Neutrophil (primary cell): Measurements from ENCODE around the gene FLNC.

ENCODE experiments used
- H3K27ac ChIP-seq: fragments of 200-600 bp; sonication (generic); 2 replicates; pipeline ENCODE4 v1.5.1; 2016; ENCODE audit warnings: mild to moderate bottlenecking, moderate library complexity
- H3K27me3 ChIP-seq: fragments of 200-600 bp; sonication (generic); 2 replicates; pipeline ENCODE4 v1.6.0; 2016; ENCODE audit warnings: mild to moderate bottlenecking
- H3K36me3 ChIP-seq: fragments of 200-600 bp; sonication (generic); 2 replicates; pipeline ENCODE4 v1.5.1; 2017
- H3K4me1 ChIP-seq, 2 experiments: fragments of 200-600 bp in 1 of 2; sonication (generic) in 1 of 2; 1 replicate in 1 of 2; 2 replicates in 1 of 2; pipeline versions ENCODE4 v1.5.1 to v1.6.1; 2013 to 2016; ENCODE audit warnings: low read depth in 1 of 2, low read length in 1 of 2, mild to moderate bottlenecking in 1 of 2, moderate library complexity in 1 of 2; ENCODE audit not compliant: control insufficient read depth in 1 of 2, insufficient read depth in 1 of 2
- H3K4me3 ChIP-seq, 2 experiments: fragments of 200-600 bp in 1 of 2; sonication (generic) in 1 of 2; 1 replicate in 1 of 2; 2 replicates in 1 of 2; pipeline ENCODE4 v1.5.1; 2013 to 2016; ENCODE audit warnings: low read depth in 1 of 2, low read length in 1 of 2, mild to moderate bottlenecking in 1 of 2, moderate library complexity in 1 of 2
- H3K9me3 ChIP-seq: fragments of 200-600 bp; sonication (generic); 2 replicates; pipeline ENCODE4 v1.5.1; 2016
- TF ChIP-seq, protein P1 (sequence below): fragments of 200-600 bp; sonication (generic); IDR thresholded peaks from 2 replicates; pipeline ENCODE4 v1.5.1; 2016; ENCODE audit warnings: antibody characterized with exemption

Gene FLNC

DNA sequence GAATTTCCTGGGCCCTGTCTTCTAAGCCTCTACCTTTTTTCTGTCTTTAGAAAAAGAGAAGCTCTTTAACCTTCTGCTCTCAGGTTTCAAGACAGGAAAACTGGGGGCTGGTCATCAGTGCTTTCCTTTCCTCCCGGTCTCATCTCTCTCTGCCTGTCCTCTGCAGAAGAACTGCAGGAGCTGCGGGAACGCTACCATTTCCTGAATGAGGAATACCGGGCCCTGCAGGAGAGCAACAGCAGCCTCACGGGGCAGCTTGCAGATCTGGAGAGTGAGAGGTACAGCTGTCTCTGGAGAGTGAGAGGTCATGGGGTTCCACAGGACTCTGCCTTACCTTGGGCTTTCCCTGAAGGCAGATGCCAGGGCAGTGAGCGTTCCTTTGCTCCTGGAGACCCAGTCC, 25.7 kb upstream of the FLNC start:
- H3K9me3 ChIP-seq: no peaks in the 10 kb centered on the region
- TF ChIP-seq, protein P1, sequence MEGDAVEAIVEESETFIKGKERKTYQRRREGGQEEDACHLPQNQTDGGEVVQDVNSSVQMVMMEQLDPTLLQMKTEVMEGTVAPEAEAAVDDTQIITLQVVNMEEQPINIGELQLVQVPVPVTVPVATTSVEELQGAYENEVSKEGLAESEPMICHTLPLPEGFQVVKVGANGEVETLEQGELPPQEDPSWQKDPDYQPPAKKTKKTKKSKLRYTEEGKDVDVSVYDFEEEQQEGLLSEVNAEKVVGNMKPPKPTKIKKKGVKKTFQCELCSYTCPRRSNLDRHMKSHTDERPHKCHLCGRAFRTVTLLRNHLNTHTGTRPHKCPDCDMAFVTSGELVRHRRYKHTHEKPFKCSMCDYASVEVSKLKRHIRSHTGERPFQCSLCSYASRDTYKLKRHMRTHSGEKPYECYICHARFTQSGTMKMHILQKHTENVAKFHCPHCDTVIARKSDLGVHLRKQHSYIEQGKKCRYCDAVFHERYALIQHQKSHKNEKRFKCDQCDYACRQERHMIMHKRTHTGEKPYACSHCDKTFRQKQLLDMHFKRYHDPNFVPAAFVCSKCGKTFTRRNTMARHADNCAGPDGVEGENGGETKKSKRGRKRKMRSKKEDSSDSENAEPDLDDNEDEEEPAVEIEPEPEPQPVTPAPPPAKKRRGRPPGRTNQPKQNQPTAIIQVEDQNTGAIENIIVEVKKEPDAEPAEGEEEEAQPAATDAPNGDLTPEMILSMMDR: no peak
- no peaks in the 10 kb centered on the region for H3K4me1 ChIP-seq
- no peak overlapping the region for H3K4me3 ChIP-seq
- H3K36me3 ChIP-seq: no peaks in the 10 kb centered on the region
- no peaks in the 10 kb centered on the region for H3K27me3 ChIP-seq
- H3K27ac ChIP-seq: no peak overlapping the region

DNA sequence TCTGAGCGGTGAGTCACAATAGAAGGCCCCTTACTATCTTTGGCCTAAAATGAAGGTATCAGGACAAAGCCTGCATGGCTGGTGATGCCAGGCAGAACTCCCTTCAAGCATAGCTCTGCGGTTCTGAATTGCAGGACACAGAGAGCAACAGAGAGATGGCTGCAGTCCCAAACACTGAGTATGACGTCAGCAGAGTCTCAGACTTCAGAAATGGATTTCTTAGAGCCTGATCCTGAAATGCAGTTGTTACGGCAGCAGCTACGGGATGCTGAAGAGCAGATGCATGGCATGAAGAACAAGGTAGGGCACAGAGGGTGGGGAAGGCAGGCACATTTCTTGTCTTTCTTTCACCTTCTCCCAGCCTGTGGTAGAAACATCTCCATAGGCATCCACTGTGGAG, 25.0 kb upstream of the FLNC start:
- H3K27ac ChIP-seq: no peak overlapping the region
- TF ChIP-seq, protein P1: no peak
- no peaks in the 10 kb centered on the region for H3K9me3 ChIP-seq
- no peaks in the 10 kb centered on the region for H3K27me3 ChIP-seq
- no peak overlapping the region for H3K4me3 ChIP-seq
- H3K36me3 ChIP-seq: no peaks in the 10 kb centered on the region
- no peaks in the 10 kb centered on the region for H3K4me1 ChIP-seq

DNA sequence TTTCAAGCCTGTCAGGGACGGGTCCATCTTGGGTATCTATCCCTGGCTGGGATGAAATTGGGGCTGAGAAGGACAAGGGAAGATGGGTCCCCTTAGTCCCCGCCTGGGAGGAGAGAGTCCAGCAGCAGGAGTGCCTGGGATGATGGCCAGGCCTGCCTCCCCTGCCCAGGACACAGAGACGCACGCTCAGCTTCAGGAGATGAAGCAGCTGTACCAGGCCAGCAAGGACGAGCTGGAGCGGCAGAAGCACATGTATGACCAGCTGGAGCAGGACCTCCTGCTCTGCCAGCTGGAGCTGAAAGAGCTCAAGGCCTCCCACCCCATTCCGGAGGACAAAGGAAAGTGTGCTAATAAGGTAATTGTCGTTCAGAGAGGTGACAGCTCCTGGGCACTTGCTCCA, 23.0 kb upstream of the FLNC start:
- Histone ChIP-seq H3K4me3 (no peak overlapping the region), H3K9me3 (no peaks in the 10 kb centered on the region), H3K27ac (no peak overlapping the region), H3K27me3 (no peaks in the 10 kb centered on the region), H3K36me3 (no peaks in the 10 kb centered on the region), H3K4me1 (peaks cover 2% of the 10 kb centered on the region in 2 experiments)
- TF ChIP-seq, protein P1: no peak

DNA sequence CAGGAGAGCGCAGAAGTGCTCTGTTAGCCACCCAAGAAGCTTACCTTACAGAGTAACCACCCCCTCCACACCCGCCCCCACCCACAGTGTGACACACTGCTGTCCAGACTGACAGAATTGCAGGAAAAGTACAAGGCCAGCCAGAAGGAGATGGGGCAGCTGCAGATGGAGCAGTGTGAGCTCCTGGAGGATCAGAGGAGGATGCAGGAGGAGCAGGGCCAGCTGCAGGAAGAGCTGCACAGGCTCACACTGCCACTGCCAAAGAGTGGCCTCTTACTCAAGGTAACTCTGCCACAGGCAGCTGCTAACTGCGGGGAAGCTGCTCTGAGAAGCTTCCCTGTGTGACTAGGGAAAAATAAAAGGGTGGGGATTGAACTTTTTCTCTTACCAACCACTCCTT, 20.8 kb upstream of the FLNC start:
- Histone ChIP-seq H3K27ac (no peak overlapping the region), H3K27me3 (no peaks in the 10 kb centered on the region), H3K36me3 (no peaks in the 10 kb centered on the region), H3K9me3 (no peaks in the 10 kb centered on the region), H3K4me3 (no peak overlapping the region), H3K4me1 (peaks cover 10% of the 10 kb centered on the region in 2 experiments)
- TF ChIP-seq, protein P1: no peak

DNA sequence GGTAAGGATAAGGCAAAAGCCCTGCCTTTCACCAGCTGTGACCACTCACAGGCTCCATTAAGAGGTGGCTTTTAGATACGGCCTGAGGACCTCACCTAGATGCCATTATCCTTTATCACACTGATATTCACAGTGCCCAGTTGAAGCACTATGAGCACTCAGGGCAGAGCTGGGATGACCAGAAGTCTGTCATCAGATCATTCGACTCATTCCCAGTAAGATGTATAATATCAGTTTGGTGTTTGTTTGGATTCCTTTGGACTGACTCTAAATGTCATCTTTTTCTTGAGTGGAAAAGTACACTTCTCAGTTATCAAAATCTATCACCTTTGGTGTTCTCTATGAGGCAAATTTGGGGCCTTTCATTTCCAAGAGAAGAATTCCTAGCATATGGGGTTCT, 19.7 kb upstream of the FLNC start:
- Histone ChIP-seq H3K4me1 (peaks cover 10% of the 10 kb centered on the region in 2 experiments), H3K27ac (no peak overlapping the region), H3K4me3 (no peak overlapping the region), H3K27me3 (no peaks in the 10 kb centered on the region), H3K36me3 (no peaks in the 10 kb centered on the region), H3K9me3 (no peaks in the 10 kb centered on the region)
- TF ChIP-seq, protein P1: no peak

DNA sequence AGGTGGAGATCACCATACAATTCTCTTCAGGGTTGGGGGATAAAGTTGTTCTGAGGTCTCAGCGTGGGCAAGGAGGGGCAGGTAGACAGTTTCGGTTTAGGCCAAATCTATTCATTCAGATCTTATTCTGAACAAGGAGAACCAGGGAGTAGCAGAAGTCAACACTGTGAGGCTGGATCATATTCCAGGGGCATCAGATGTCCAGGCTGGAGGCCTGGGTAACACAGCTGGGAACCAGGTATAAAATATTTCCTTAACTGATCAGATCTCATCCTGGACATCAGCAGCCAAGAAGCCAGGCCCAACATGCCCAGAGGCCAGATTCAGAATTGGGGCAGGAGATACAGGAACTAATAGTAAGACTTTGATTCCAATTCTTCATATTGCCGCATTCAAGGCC, 19.2 kb upstream of the FLNC start:
- no peaks in the 10 kb centered on the region for H3K27me3 ChIP-seq
- H3K9me3 ChIP-seq: no peaks in the 10 kb centered on the region
- TF ChIP-seq, protein P1: no peak
- H3K4me1 ChIP-seq: peaks cover 10% of the 10 kb centered on the region in 2 experiments
- no peak overlapping the region for H3K4me3 ChIP-seq
- H3K36me3 ChIP-seq: no peaks in the 10 kb centered on the region
- no peak overlapping the region for H3K27ac ChIP-seq
